Neutrophil (primary cell): ENCODE results near the gene MACROD1.

Experiments used
- H3K27ac ChIP-seq: fragments of 200-600 bp; sonication (generic); 2 replicates; pipeline ENCODE4 v1.5.1; 2016; ENCODE audit warnings: mild to moderate bottlenecking, moderate library complexity
- H3K27me3 ChIP-seq: fragments of 200-600 bp; sonication (generic); 2 replicates; pipeline ENCODE4 v1.6.0; 2016; ENCODE audit warnings: mild to moderate bottlenecking
- H3K36me3 ChIP-seq: fragments of 200-600 bp; sonication (generic); 2 replicates; pipeline ENCODE4 v1.5.1; 2017
- H3K4me1 ChIP-seq, 2 experiments: fragments of 200-600 bp in 1 of 2; sonication (generic) in 1 of 2; 1 replicate in 1 of 2; 2 replicates in 1 of 2; pipeline versions ENCODE4 v1.5.1 to v1.6.1; 2013 to 2016; ENCODE audit warnings: low read depth in 1 of 2, low read length in 1 of 2, mild to moderate bottlenecking in 1 of 2, moderate library complexity in 1 of 2; ENCODE audit not compliant: control insufficient read depth in 1 of 2, insufficient read depth in 1 of 2
- H3K4me3 ChIP-seq, 2 experiments: fragments of 200-600 bp in 1 of 2; sonication (generic) in 1 of 2; 1 replicate in 1 of 2; 2 replicates in 1 of 2; pipeline ENCODE4 v1.5.1; 2013 to 2016; ENCODE audit warnings: low read depth in 1 of 2, low read length in 1 of 2, mild to moderate bottlenecking in 1 of 2, moderate library complexity in 1 of 2
- H3K9me3 ChIP-seq: fragments of 200-600 bp; sonication (generic); 2 replicates; pipeline ENCODE4 v1.5.1; 2016
- TF ChIP-seq, protein P1 (sequence below): fragments of 200-600 bp; sonication (generic); IDR thresholded peaks from 2 replicates; pipeline ENCODE4 v1.5.1; 2016; ENCODE audit warnings: antibody characterized with exemption

The MACROD1 gene

DNA sequence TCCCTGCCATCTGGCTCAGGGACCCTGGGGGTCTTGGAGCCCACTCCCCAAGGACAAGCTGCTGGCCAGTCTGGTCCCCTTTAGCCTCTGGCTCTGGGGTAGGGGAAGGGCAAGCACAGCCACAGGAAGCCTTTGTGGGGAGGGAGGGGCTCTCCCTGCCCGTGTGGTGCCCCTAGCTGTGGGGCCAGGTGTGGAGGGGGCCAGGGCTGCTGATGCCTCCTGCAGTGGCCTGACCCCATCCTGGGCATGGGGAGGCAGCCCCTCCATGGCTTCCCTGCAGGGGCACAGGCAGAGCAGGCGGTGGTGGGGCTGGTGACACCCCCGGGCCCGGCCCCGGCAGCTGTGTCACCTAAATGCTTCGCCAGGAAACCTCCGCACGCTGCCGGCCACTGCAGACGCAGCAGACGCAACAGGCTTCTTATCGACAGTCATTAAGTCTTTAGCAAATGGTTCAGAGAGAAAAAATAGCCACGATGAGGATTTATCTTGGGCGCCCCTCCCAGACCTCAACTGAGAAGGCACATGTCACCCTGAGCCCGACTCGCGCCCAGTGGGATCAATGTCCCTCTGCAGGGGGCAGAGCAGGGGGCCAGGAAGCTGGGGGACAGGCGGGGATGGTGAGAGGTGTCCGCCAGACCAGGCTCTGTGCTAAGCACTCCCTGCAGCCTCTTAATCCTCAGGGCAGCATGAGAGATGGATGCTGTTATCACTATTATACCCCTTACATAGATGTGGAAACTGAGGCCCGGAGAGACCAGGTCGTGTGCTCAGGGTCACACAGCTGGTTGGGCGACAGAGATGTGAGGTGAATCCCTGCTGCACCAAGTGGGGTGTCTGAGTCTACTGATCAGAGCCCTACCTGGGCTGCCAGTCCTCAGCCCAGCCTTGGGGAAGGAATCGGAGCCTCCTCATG lies 96.3 kb downstream of the MACROD1 start:
- Histone ChIP-seq H3K27me3 (peaks cover 4% of the 10 kb centered on the region), H3K4me3 (no peak overlapping the region), H3K9me3 (no peaks in the 10 kb centered on the region), H3K36me3 (no peaks in the 10 kb centered on the region), H3K27ac (no peak overlapping the region), H3K4me1 (peaks cover 7 to 12% of the 10 kb centered on the region in 2 experiments)
- TF ChIP-seq, protein P1, sequence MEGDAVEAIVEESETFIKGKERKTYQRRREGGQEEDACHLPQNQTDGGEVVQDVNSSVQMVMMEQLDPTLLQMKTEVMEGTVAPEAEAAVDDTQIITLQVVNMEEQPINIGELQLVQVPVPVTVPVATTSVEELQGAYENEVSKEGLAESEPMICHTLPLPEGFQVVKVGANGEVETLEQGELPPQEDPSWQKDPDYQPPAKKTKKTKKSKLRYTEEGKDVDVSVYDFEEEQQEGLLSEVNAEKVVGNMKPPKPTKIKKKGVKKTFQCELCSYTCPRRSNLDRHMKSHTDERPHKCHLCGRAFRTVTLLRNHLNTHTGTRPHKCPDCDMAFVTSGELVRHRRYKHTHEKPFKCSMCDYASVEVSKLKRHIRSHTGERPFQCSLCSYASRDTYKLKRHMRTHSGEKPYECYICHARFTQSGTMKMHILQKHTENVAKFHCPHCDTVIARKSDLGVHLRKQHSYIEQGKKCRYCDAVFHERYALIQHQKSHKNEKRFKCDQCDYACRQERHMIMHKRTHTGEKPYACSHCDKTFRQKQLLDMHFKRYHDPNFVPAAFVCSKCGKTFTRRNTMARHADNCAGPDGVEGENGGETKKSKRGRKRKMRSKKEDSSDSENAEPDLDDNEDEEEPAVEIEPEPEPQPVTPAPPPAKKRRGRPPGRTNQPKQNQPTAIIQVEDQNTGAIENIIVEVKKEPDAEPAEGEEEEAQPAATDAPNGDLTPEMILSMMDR = no peak

- H3K27ac ChIP-seq = no peak overlapping the region
- TF ChIP-seq, protein P1 = no peak
- no peaks in the 10 kb centered on the region for H3K9me3 ChIP-seq
- H3K36me3 ChIP-seq = no peaks in the 10 kb centered on the region
- H3K4me1 ChIP-seq = peaks cover 2 to 4% of the 10 kb centered on the region in 2 experiments
- H3K27me3 ChIP-seq = peaks cover 4% of the 10 kb centered on the region
- H3K4me3 ChIP-seq = no peak overlapping the region
Measured at GRCh38 chr11:64068705-64069400, 97.1 kb downstream of the MACROD1 start.

DNA sequence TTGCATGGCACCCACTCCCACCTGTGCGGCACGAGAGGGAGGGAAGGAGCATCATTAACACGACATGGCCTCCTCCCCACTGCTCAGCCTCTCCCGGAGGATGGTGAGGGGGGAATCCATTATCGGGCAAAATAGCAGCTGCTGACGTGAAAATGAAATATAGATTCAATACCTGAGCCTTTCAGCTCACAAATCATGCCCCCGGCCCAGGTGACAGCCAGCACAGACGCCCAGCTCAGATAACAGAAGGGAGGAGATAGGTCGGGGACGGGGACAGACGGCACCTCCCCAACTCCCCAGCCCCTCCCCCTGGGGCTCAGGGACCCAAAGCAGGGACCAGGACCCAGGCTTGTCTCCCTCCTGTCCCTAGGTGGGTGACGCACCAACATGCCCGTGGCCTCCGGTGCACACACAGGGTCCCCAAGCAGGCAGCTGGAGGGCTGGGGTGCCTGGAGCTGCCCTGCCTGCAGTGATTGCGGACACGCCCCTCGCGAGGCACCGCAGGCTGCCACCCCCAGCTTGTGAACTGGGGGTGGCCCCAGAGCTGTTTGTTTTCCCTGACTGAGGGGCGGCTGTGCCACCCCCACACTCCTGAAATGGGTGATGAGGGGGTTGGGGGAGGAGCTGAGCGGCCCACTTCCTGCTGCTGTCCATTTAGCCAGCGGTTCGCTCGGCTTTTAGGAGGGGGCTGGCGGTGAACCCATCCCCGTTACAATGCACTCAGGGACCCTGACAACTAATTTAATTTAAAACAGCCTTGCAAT lies 98.5 kb downstream of the MACROD1 start:
- Histone ChIP-seq H3K4me3 (no peak overlapping the region), H3K4me1 (no peaks in the 10 kb centered on the region), H3K36me3 (no peaks in the 10 kb centered on the region), H3K27ac (no peak overlapping the region), H3K27me3 (peaks cover 18% of the 10 kb centered on the region), H3K9me3 (no peaks in the 10 kb centered on the region)
- TF ChIP-seq, protein P1 = no peak

DNA sequence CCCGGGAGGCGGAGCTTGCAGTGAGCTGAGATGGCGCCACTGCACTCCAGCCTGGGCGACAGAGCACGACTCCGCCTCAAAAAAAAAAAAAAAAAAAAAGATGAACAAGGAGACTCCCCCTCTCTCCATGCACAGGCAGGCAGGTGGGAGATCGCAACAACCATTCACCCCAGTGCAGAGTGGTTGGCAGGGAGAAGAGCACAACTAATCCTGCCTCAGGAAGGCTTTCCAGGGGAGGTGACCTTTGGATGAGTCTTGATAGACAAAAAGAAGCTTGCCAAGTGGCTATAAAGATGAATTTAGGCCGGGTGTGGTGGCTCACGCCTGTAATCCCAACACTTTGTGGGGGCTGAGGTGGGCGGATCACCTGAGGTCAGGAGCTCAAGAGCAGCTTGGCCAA lies 100.2 kb downstream of the MACROD1 start:
- Histone ChIP-seq H3K36me3 (no peaks in the 10 kb centered on the region), H3K27me3 (peaks cover 35% of the 10 kb centered on the region)

GRCh38 chr11:64065141-64065465 lies 100.8 kb downstream of the MACROD1 start:
- TF ChIP-seq, protein P1 = no peak
- Histone ChIP-seq H3K27ac (no peak overlapping the region), H3K9me3 (no peaks in the 10 kb centered on the region), H3K4me1 (peaks cover 10 to 12% of the 10 kb centered on the region in 2 experiments), H3K36me3 (no peaks in the 10 kb centered on the region), H3K4me3 (no peak overlapping the region), H3K27me3 (peaks cover 41% of the 10 kb centered on the region)

More for the DNA sequence above, 100.2 kb downstream of the MACROD1 start:
- H3K27ac ChIP-seq = no peak overlapping the region
- H3K4me1 ChIP-seq = peaks cover 6 to 7% of the 10 kb centered on the region in 2 experiments
- no peaks in the 10 kb centered on the region for H3K9me3 ChIP-seq
- H3K4me3 ChIP-seq = no peak overlapping the region
- TF ChIP-seq, protein P1 = no peak
